Measurements from ENCODE around the gene GP9. TPM values are rescaled to one million over a fixed set of nuclear protein-coding genes. Genes with fewer than 3 reads are reported as not detected.
"Not testable (repeated sequence)": the region's sequence is repeated elsewhere in the genome, so short reads cannot be mapped to it uniquely, and the experiment has no call there.

Gene GP9
- polyA plus RNA-seq, 3 donors, result 0.86 to 2.2 (median 1.3) TPM

GRCh38 chr3:129106866-129107565 is 46.4 kb downstream of the GP9 start:
- no peak for DNase-seq

DNA sequence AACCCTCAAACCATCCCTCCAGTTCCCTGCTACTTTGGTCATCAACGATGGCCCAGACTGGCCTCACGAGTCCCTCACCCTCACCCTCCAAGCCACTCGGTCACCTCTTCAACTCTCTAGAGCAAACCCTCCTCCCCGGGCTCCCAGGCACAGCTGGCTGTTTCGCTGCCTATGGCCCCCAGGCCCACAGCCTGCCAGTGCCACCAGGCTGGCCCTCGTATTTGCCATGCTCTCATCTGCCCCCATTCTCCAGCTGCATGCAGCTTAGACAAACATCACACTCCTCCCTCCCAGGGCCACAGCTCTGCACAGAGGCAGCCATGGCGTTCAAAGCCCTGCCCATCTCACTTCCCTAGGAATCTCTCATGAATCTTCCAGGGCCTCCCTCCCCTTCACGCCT is 47.2 kb downstream of the GP9 start:
- DNase-seq, result no peak

GRCh38 chr3:129111076-129111780 is 50.6 kb downstream of the GP9 start:
- DNase-seq, result not testable (repeated sequence)

Other genes starting within 250 kb of the GP9 start
- 10 to 100 TPM; 35.6 to 47.3 (median 46.6) TPM for gene ACAD9, start 181.2 kb upstream of the GP9 start, polyA plus RNA-seq (ENCODE audit: insufficient read length in 3 of 3)
- 1 to 10 TPM; 1.1 to 2.5 (median 2.2) TPM for gene CFAP92, start 66.7 kb upstream of the GP9 start, polyA plus RNA-seq (ENCODE audit: insufficient read length in 3 of 3)
- 1 to 10 TPM; 2.3 to 3.0 (median 2.8) TPM for gene EFCC1, start 59.5 kb upstream of the GP9 start, polyA plus RNA-seq (ENCODE audit: insufficient read length in 3 of 3)
- gene RAB43, start 61.0 kb downstream of the GP9 start, polyA plus RNA-seq (ENCODE audit: insufficient read length in 3 of 3), result 1 to 10 TPM; 5.1 to 8.4 (median 6.7) TPM
- gene ISY1, start 100.3 kb downstream of the GP9 start, polyA plus RNA-seq (ENCODE audit: insufficient read length in 3 of 3), result 10 to 100 TPM; 41.7 to 47.9 (median 44.2) TPM
- gene CNBP, start 123.1 kb downstream of the GP9 start, polyA plus RNA-seq (ENCODE audit: insufficient read length in 3 of 3), result 100 to 1,000 TPM; 355 to 394 (median 370) TPM
- gene COPG1, start 188.8 kb downstream of the GP9 start, polyA plus RNA-seq (ENCODE audit: insufficient read length in 3 of 3), result 100 to 1,000 TPM; 158 to 174 (median 168) TPM
- gene HMCES, start 218.1 kb downstream of the GP9 start, polyA plus RNA-seq (ENCODE audit: insufficient read length in 3 of 3), result 10 to 100 TPM; 49.4 to 57.1 (median 50.2) TPM

Measured in renal pelvis (tissue), 4 donors.